PC-9 (cell line): Measurements from ENCODE around the gene KRT16.

ENCODE experiments used
- EZH2 ChIP-seq: fragments of 200-600 bp; sonication (generic); IDR thresholded peaks from 2 replicates; pipeline ENCODE4 v1.8.0; 2017; ENCODE audit warnings: antibody characterized with exemption, low read depth
- TF ChIP-seq, protein P1 (sequence below): fragments of 200-600 bp; sonication (generic); conservative IDR thresholded peaks from 2 replicates; pipeline ENCODE4 v1.6.1; 2017; ENCODE audit warnings: mixed run types, antibody characterized with exemption, mild to moderate bottlenecking, moderate library complexity

DNA sequence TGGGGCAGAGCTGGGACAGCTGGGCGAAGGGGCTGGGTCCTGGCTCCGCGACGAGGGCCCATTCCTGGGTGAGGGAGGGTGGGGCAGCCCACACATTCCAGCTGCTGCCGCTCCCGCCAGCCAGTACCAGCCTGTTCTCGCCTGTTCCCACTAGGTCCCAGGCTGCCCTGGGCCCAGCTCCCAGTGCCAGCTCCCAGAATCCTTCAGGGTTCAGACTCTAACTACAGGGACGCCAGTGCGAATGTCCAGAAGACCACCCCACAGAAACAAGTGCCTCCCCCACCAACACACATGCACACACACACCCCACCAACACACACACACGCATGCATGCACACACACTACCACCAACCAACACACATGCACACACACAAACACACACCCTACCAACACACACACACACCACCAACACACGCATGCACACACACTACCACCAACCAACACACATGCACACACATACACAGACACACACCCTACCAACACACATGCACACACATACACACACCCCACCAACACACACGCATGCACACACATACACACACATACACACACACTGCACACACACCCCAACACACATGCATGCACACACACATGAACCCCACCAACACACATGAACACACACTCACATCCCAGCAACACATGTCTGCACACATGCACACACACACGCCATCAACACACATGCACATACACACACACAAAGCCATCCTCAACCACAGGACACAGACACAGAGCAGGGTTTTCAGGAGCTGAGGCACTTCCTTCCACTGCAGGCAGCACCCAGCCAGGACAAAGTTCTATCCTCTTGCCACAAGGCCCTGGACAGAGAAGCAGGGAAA is 39.3 kb upstream of the KRT16 start:
- TF ChIP-seq, protein P1, sequence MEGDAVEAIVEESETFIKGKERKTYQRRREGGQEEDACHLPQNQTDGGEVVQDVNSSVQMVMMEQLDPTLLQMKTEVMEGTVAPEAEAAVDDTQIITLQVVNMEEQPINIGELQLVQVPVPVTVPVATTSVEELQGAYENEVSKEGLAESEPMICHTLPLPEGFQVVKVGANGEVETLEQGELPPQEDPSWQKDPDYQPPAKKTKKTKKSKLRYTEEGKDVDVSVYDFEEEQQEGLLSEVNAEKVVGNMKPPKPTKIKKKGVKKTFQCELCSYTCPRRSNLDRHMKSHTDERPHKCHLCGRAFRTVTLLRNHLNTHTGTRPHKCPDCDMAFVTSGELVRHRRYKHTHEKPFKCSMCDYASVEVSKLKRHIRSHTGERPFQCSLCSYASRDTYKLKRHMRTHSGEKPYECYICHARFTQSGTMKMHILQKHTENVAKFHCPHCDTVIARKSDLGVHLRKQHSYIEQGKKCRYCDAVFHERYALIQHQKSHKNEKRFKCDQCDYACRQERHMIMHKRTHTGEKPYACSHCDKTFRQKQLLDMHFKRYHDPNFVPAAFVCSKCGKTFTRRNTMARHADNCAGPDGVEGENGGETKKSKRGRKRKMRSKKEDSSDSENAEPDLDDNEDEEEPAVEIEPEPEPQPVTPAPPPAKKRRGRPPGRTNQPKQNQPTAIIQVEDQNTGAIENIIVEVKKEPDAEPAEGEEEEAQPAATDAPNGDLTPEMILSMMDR = no peak
- no peak for TF ChIP-seq EZH2
